GM18858 (cell line): ENCODE data around the gene CR1L.
"Not testable (repeated sequence)": the region's sequence is repeated elsewhere in the genome, so short reads cannot be mapped to it uniquely, and the experiment has no call there.

Source experiments
- ATAC-seq: cut with Tn5 transposase; IDR thresholded peaks from one replicate; pipeline ENCODE4 v1.9.1; 2021; ENCODE audit not compliant: unreplicated experiment

Gene CR1L

GRCh38 chr1:207766569-207766968, 121.6 kb downstream of the CR1L start:
- no peak for ATAC-seq

GRCh38 chr1:207770514-207770913, 125.6 kb downstream of the CR1L start:
- not testable (repeated sequence) for ATAC-seq
